Forelimb muscle (tissue), 1 donor: ENCODE measurements around the gene GREM2. TPM values are rescaled to one million over a fixed set of nuclear protein-coding genes. Genes with fewer than 3 reads are reported as not detected.

Experiments used
- DNase-seq: peaks from one replicate; pipeline ENCODE4 v3.0.0-alpha.2; 2013; ENCODE audit warnings: low read depth
- polyA plus RNA-seq: library from polyadenylated mRNA; unstranded; fragments of 120-200 nt; gene quantifications from one replicate; pipeline ENCODE4 v1.2.1, GENCODE V29; 2013; ENCODE audit not compliant: insufficient read length

GREM2 gene
- 4.3 TPM for polyA plus RNA-seq

- no peak for DNase-seq
These were observed at the start of gene GREM2 for GRCh38 chr1:240611619-240612480. TSS of gene GREM2 (minus strand) at chr1:240612155. CDS start at chr1:240493475, 118,680 bp downstream.

DNA sequence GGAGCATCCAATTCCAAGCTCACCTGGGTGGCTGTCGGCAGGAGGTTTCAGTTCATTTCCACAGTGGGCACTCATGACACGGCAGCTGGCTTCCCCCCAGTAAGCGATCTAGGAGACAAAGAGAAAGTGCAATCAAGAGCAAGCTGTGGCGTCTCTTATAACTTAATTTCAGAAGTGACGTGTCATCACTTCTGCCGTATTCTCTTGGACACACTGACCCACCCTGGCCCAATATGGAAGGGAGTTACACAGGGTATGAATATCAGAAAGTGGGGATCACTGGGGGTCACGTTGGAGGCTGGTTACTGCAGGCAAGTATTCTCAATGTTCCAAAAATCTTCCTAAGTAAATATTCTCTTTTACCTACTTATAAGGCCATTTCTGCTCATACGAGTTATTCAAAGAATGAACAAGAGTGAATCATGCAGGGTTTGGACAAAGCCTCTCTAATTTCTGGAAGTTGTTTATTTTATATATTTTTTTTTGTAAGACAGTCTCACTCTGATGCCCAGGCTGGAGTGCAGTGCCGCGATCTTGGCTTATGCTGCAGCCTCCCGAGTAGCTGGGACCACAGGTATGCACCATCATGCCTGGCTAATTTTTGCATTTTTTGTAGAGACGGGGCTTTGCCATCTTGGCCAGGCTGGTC lies 46.5 kb upstream of the GREM2 start:
- no peak for DNase-seq

DNA sequence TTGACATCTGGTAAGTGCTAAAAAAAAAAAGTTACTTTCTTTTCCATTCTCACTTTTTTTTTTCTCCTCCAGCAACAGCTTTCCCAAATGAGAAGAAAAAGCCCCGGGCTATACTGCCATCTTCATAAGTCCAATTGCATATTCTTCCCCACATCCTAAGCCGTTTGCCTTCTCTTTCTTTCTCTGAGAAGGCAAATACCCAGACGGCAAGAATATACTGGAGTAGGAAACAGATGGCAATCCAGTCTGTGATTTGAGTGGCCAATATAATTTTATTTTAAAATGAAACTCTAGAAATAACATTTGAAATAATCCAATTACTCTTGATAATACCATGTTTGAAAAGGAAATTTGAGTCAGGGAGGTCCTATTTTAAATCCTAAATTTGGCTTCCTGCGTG lies 44.6 kb upstream of the GREM2 start:
- no peak for DNase-seq

- no peak for DNase-seq
These were observed 41.0 kb upstream of the GREM2 start for GRCh38 chr1:240652961-240653409.

- DNase-seq: peak; percentile 22
These were observed 40.6 kb upstream of the GREM2 start for GRCh38 chr1:240652549-240652948.

DNA sequence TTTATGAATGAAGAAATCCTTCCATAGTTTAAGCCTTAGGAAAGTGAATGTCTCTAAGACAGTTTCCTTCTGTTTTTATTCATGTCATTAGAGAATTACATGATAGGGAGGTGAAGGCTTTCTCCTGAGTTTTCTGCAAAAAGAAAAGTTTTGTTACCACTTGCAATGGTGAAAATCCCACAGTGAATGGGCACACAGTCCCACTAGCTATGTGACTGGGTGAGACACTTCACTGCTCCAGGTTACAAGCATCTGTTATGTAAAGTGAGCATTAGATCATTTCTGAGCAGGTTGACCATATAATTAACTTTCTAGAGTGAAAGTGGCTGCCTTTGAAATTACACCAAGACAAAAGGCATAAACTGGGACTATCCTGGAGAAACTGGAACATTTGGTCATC lies 38.9 kb upstream of the GREM2 start:
- no peak for DNase-seq

GRCh38 chr1:240649733-240650721 lies 38.1 kb upstream of the GREM2 start:
- no peak for DNase-seq

- peak; percentile 25 for DNase-seq
These were observed 34.8 kb upstream of the GREM2 start for GRCh38 chr1:240646571-240647240.

DNA sequence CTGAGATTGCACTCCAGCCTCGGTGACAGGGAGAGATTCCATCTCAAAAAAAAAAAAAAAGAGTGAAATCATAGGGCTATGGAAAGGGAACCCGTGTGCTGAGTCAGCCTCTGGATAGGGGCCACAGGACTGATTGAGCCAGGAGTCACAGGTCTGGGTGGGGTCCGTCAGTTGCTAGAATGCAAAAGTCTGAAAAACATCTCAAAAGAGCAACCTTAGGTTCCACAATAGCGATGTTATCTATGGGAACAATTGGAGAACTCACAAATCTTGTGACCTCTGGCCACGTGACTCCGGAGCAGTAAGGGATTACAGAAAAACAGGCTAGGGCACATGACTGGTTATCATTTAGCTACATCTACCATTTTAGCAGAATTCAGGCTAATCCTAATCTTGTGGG lies 32.8 kb upstream of the GREM2 start:
- DNase-seq: no peak

DNA sequence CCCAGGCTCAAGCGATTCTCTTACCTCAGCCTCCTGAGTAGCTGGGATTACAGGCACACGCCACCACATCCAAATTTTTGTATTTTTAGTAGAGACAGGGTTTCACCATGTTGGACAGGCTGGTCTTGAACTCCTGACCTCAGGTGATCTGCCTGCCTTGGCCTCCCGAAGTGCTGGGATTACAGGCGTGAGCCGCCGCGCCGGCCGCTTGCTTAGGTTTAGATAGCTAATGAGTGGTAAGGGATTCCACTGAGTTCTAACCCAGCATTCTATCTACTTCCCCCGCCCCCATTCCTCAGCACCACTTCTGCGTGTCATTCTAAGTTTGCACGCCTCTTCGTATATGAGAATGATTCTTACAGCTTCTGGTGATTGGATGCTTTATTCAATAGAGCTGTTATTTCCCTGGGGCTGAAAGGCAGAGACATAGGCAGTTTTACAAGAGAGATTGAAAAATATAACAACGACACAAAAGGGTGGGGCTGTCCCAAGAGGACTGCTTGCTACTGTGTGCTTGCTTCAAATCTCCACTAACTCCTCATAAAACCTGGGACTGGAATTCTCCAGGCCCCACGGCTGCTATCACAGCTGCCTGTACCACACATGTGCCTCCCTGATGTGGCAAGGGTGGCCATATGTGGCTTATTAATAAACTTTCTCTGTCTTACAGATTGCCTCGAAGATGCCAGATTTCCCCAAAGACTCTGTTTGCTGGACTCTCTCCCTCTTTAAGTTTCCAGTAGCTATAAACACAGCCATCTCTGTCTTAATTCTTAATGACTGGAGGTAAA lies 23.7 kb upstream of the GREM2 start:
- no peak for DNase-seq

- no peak for DNase-seq
These were observed 18.5 kb upstream of the GREM2 start for GRCh38 chr1:240630409-240630808.

DNA sequence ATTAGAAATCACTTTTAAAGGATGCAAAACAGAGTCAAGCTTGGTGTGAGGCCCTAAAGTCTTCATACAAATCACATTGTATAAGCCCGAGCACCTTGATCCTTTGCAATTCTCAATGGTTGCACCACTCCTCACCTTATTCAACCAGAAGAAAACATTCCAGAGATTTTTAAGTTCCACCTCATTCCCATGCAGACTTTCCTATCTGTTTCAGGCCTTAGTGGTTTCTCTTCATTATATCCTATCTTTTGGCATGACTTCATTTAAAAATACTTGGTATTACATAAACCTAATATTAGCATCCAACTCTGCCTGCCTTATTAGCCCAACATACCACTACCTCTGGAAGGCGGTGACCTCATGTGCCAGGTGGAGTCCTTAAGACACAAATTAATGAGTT lies 9.3 kb upstream of the GREM2 start:
- DNase-seq: no peak

GRCh38 chr1:240619906-240620621 lies 8.1 kb upstream of the GREM2 start:
- DNase-seq: no peak

GRCh38 chr1:240619357-240619756 lies 7.4 kb upstream of the GREM2 start:
- no peak for DNase-seq

GRCh38 chr1:240618946-240619345 lies 7.0 kb upstream of the GREM2 start:
- DNase-seq: no peak

GRCh38 chr1:240616018-240616417 lies 4.1 kb upstream of the GREM2 start:
- no peak for DNase-seq

DNA sequence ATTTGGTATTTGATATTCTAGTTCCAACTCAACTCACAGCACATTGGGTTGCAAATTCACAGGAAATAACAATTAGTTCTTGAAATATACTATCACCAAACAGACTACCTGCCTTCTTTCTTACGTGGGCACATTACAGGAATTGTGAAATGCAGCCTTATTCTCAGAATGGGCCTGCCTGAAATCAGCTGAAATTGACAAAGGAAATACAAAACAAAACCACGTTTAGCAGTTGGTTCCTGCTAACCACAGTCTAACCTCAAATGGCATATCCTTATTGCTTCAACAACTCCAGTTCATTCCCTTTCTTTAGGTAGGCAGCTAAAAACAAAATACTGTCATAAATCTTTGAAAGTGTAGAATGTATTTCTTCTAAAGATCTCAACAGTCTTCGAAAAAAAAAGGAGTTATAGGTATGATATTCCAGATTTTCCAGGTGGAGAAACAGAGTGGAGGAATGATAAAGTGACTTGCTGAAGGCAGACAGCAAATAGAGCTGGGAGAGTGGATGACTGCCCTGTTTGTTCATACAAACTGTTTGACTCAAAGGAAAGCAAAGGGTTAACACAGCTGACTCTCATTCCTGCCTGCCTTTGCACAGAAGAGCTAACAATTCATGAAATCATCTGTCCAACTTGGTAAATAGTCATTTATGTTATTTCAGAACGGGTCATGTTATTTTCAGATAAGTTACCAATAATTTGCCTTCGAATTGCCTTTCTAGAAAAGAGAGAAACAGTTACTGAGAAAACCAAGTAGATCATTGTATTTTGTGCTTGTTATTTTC lies 1.6 kb upstream of the GREM2 start:
- DNase-seq: no peak

GRCh38 chr1:240612811-240613210 lies 856 bp upstream of the GREM2 start:
- no peak for DNase-seq

DNA sequence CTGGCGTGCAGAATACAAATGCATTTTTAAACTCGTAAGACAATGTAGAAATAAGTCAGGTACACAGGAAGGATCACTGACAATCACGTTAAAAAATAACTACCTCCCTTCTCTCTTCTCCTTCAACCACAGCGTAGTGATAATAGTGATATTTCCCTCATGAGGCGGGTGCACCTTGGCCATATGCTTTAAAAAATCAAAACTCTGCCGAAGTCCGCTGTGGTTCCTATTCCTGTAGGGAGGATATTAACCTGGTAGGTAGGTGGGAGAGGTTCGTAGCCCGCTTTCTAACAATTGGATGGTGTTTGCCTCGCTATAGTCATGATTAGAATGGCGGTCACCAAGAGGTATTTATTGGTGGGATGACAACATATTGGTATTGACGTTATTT lies 732 bp downstream of the GREM2 start:
- DNase-seq: no peak
